ENCODE measurements around the gene ACAN.

The ACAN gene

GRCh38 chr15:88906130-88906529 is 102.9 kb downstream of the ACAN start:
- DNase-seq (ENCODE audit: low read depth) = no peak
- H3K4me3 ChIP-seq (ENCODE audit: low read length) = no peak overlapping the region
- no peak for TF ChIP-seq CTCF (conservative IDR thresholded peaks at IDR 0.05; ENCODE audit: low read depth, low read length)

- no peak for TF ChIP-seq CTCF (conservative IDR thresholded peaks at IDR 0.05; ENCODE audit: low read depth, low read length)
- H3K4me3 ChIP-seq (ENCODE audit: low read length) = no peak overlapping the region
- DNase-seq (ENCODE audit: low read depth) = no peak
Measured at GRCh38 chr15:88906551-88906950, 103.3 kb downstream of the ACAN start.

- no peak for TF ChIP-seq CTCF (conservative IDR thresholded peaks at IDR 0.05; ENCODE audit: low read depth, low read length)
- no peak overlapping the region for H3K4me3 ChIP-seq (ENCODE audit: low read length)
- no peak for DNase-seq (ENCODE audit: low read depth)
Measured at GRCh38 chr15:88907111-88907510, 103.9 kb downstream of the ACAN start.

- DNase-seq (ENCODE audit: low read depth) = no peak
- no peak overlapping the region for H3K4me3 ChIP-seq (ENCODE audit: low read length)
- TF ChIP-seq CTCF (conservative IDR thresholded peaks at IDR 0.05; ENCODE audit: low read depth, low read length) = no peak
Measured at GRCh38 chr15:88908123-88908522, 104.9 kb downstream of the ACAN start.

GRCh38 chr15:88908697-88909621 is 105.7 kb downstream of the ACAN start:
- no peak for TF ChIP-seq CTCF (conservative IDR thresholded peaks at IDR 0.05; ENCODE audit: low read depth, low read length)
- no peak for DNase-seq (ENCODE audit: low read depth)
- H3K4me3 ChIP-seq (ENCODE audit: low read length) = no peak overlapping the region

- H3K4me3 ChIP-seq (ENCODE audit: low read length) = no peak overlapping the region
- TF ChIP-seq CTCF (conservative IDR thresholded peaks at IDR 0.05; ENCODE audit: low read depth, low read length) = no peak
- no peak for DNase-seq (ENCODE audit: low read depth)
Measured at GRCh38 chr15:88909956-88910831, 107.0 kb downstream of the ACAN start.
